CD14-positive monocyte (primary cell): ENCODE data around the gene CHML. TPM values are rescaled to one million over a fixed set of nuclear protein-coding genes. Genes with fewer than 3 reads are reported as not detected.
A peak's percentile ranks its signal among the peaks of the same experiment; 100 is the strongest.

Experiments
- DNase-seq, 3 donors: peaks; one replicate each; pipeline ENCODE4 v3.0.0-alpha.2; 2011 to 2022
- H2AFZ ChIP-seq: 2 replicates; pipeline ENCODE4 v1.6.0; 2012; ENCODE audit warnings: mild to moderate bottlenecking, low read depth, low read length, inconsistent platforms; ENCODE audit not compliant: insufficient read depth, poor library complexity, severe bottlenecking
- H3K27ac ChIP-seq, 2 donors: 1 replicate in 1 of 2; 2 replicates in 1 of 2; pipeline ENCODE4 v1.5.1; 2012 to 2013; ENCODE audit warnings: low read length in 2 of 2, control low read depth in 1 of 2, inconsistent platforms in 1 of 2, low read depth in 1 of 2, mild to moderate bottlenecking in 1 of 2
- H3K27me3 ChIP-seq, 2 donors: one replicate each; pipeline versions ENCODE4 v1.6.0 to v1.6.1; 2011 to 2013; ENCODE audit warnings: low read length in 2 of 2; ENCODE audit not compliant: control insufficient read depth in 2 of 2, insufficient read depth in 2 of 2
- H3K36me3 ChIP-seq, 2 donors: replicated peaks in 1 of 2; 1 replicate in 1 of 2; 2 replicates in 1 of 2; pipeline versions ENCODE4 v1.5.1 to v1.6.1; 2012 to 2013; ENCODE audit warnings: low read length in 2 of 2, control low read depth in 1 of 2, inconsistent platforms in 1 of 2, mild to moderate bottlenecking in 1 of 2; ENCODE audit not compliant: insufficient read depth in 2 of 2, control insufficient read depth in 1 of 2
- H3K4me1 ChIP-seq, 2 donors: 1 replicate in 1 of 2; 2 replicates in 1 of 2; pipeline versions ENCODE4 v1.5.1 to v1.6.1; 2012 to 2013; ENCODE audit warnings: low read length in 2 of 2, control low read depth in 1 of 2, inconsistent platforms in 1 of 2, mild to moderate bottlenecking in 1 of 2, moderate library complexity in 1 of 2; ENCODE audit not compliant: insufficient read depth in 2 of 2, control insufficient read depth in 1 of 2
- H3K4me2 ChIP-seq: replicated peaks from 2 replicates; pipeline ENCODE3; 2012; ENCODE audit warnings: low read length, moderate library complexity, mild to moderate bottlenecking; ENCODE audit not compliant: poor library complexity, severe bottlenecking; ENCODE audit errors: extremely low read depth
- H3K4me3 ChIP-seq, 3 experiments: fragments of 200-600 bp in 1 of 3; sonication (generic) in 1 of 3; replicated peaks in 1 of 3; 1 replicate in 2 of 3; 2 replicates in 1 of 3; pipeline ENCODE4 v1.5.1; 2011 to 2013; ENCODE audit warnings: low read length in 3 of 3, mild to moderate bottlenecking in 3 of 3, control low read depth in 2 of 3, low read depth in 2 of 3, inconsistent platforms in 1 of 3, moderate library complexity in 1 of 3
- H3K79me2 ChIP-seq: 2 replicates; pipeline ENCODE4 v1.6.0; 2012; ENCODE audit warnings: mild to moderate bottlenecking, control low read depth, inconsistent platforms, low read length, moderate library complexity; ENCODE audit not compliant: insufficient read depth
- H3K9ac ChIP-seq: 2 replicates; pipeline ENCODE4 v1.6.0; 2017; ENCODE audit warnings: low read length, mild to moderate bottlenecking; ENCODE audit not compliant: insufficient read depth, poor library complexity, severe bottlenecking
- H3K9me3 ChIP-seq, 2 donors: replicated peaks in 1 of 2; 1 replicate in 1 of 2; 2 replicates in 1 of 2; pipeline versions ENCODE4 v1.5.1 to v1.6.1; 2012 to 2013; ENCODE audit warnings: low read length in 2 of 2, control low read depth in 1 of 2; ENCODE audit not compliant: control insufficient read depth in 1 of 2, insufficient read depth in 1 of 2
- H4K20me1 ChIP-seq: 2 replicates; pipeline ENCODE4 v1.6.0; 2012; ENCODE audit warnings: mild to moderate bottlenecking, low read length, control low read depth, moderate library complexity; ENCODE audit not compliant: insufficient read depth
- H3K27ac Mint-ChIP-seq, 7 donors: one replicate each; pipeline ENCODE4 v1.8.0; 2020; ENCODE audit warnings: mild to moderate bottlenecking in 7 of 7, mixed read lengths in 7 of 7, moderate library complexity in 6 of 7, inconsistent platforms in 2 of 7
- H3K27me3 Mint-ChIP-seq, 3 donors: one replicate each; pipeline ENCODE4 v1.8.0; 2021 to 2022; ENCODE audit warnings: low read depth in 3 of 3, mild to moderate bottlenecking in 3 of 3, mixed read lengths in 3 of 3, moderate library complexity in 3 of 3, inconsistent platforms in 1 of 3
- H3K36me3 Mint-ChIP-seq, 2 donors: one replicate each; pipeline ENCODE4 v1.8.0; 2020; ENCODE audit warnings: mixed read lengths in 2 of 2, inconsistent platforms in 1 of 2, mild to moderate bottlenecking in 1 of 2
- H3K4me1 Mint-ChIP-seq: one replicate; pipeline ENCODE4 v1.8.0; 2020; ENCODE audit warnings: mild to moderate bottlenecking, mixed read lengths
- H3K4me3 Mint-ChIP-seq, 2 donors: one replicate each; pipeline ENCODE4 v1.8.0; 2020; ENCODE audit warnings: mild to moderate bottlenecking in 2 of 2, mixed read lengths in 2 of 2, moderate library complexity in 1 of 2
- H3K9me3 Mint-ChIP-seq, 7 donors: one replicate each; pipeline ENCODE4 v1.8.0; 2020 to 2022; ENCODE audit warnings: mixed read lengths in 7 of 7, mild to moderate bottlenecking in 6 of 7, moderate library complexity in 6 of 7, inconsistent platforms in 2 of 7
- WGBS: methylation state at CpG from one replicate; pipeline ENCODE4 v1.1.5; 2013; ENCODE audit warnings: missing lambda C conversion rate; ENCODE audit not compliant: insufficient coverage; 5-methylcytosine and 5-hydroxymethylcytosine counted together
- intact Hi-C, 2 donors: fragments of 100-400 bp; cut with micrococcal nuclease; formaldehyde crosslinking; loops; one replicate each; pipeline versions ENCODE4 v1.15.0 to v1.15.1; 2023
- polyA plus RNA-seq, 3 donors: library from polyadenylated mRNA; depleted of rRNA in 1 of 3; unstranded in 2 of 3; stranded (reverse) in 1 of 3; fragments of 300-500 nt in 2 of 3; fragments of >200 nt in 1 of 3; fragmentation: Illumina TruSeq in 2 of 3; gene quantifications; 1 replicate in 2 of 3; 2 replicates in 1 of 3; pipeline ENCODE4 v1.2.3, GENCODE V29; 2012 to 2021
- TF ChIP-seq, protein P1 (sequence below): fragments of 200-600 bp; IDR thresholded peaks from one replicate; pipeline ENCODE4 v1.8.0; 2022; ENCODE audit warnings: antibody characterized with exemption, mild to moderate bottlenecking

CHML gene
- polyA plus RNA-seq, 3 donors, result 3.4 to 6.6 (median 3.4) TPM

GRCh38 chr1:241639623-241640148 is 483 bp downstream of the CHML start:
- under 1% methylated on average over 20 of the region's 42 CpGs for WGBS
- Histone ChIP-seq H3K36me3 (peaks cover 0 to 10% of the 10 kb centered on the region in 2 donors), H3K4me3 (peak overlapping the region; percentile 81 to 92 (median 88)), H3K9ac (peak overlapping the region; percentile 88), H3K9me3 (no peaks in the 10 kb centered on the region), H2AFZ (peak overlapping the region; percentile 81), H3K4me1 (peaks cover 34 to 49% of the 10 kb centered on the region in 2 donors), H3K79me2 (peaks cover 53% of the 10 kb centered on the region), H3K27ac (peak overlapping the region; percentile 74 to 90), H3K4me2 (peak overlapping the region; percentile 88), H4K20me1 (peaks cover 7% of the 10 kb centered on the region), H3K27me3 (no peaks in the 10 kb centered on the region)
- Mint-ChIP-seq H3K9me3 (peaks cover 0 to 5% (median 0%) of the 10 kb centered on the region in 7 donors), H3K36me3 (peaks cover 8 to 11% of the 10 kb centered on the region in 2 donors), H3K27me3 (peaks cover 0 to 2% (median 2%) of the 10 kb centered on the region in 3 donors), H3K4me3 (peak overlapping the region; percentile 84 to 92), H3K4me1 (peaks cover 42% of the 10 kb centered on the region), H3K27ac (peak overlapping the region; percentile 77 to 96 (median 86))
- intact Hi-C loops, result loop anchor here (5.0 to 10.0 kb wide), 3 partner anchors 107 to 205 kb away; partner anchors contain the start of genes EXO1 (in 2 of the 2), FH (in 1 of the 2) and KMO (in 1 of the 2)
- TF ChIP-seq, protein P1, sequence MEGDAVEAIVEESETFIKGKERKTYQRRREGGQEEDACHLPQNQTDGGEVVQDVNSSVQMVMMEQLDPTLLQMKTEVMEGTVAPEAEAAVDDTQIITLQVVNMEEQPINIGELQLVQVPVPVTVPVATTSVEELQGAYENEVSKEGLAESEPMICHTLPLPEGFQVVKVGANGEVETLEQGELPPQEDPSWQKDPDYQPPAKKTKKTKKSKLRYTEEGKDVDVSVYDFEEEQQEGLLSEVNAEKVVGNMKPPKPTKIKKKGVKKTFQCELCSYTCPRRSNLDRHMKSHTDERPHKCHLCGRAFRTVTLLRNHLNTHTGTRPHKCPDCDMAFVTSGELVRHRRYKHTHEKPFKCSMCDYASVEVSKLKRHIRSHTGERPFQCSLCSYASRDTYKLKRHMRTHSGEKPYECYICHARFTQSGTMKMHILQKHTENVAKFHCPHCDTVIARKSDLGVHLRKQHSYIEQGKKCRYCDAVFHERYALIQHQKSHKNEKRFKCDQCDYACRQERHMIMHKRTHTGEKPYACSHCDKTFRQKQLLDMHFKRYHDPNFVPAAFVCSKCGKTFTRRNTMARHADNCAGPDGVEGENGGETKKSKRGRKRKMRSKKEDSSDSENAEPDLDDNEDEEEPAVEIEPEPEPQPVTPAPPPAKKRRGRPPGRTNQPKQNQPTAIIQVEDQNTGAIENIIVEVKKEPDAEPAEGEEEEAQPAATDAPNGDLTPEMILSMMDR, result no peak
- DNase-seq, result peak in 2 of 3 donors; percentile 15 to 21

DNA sequence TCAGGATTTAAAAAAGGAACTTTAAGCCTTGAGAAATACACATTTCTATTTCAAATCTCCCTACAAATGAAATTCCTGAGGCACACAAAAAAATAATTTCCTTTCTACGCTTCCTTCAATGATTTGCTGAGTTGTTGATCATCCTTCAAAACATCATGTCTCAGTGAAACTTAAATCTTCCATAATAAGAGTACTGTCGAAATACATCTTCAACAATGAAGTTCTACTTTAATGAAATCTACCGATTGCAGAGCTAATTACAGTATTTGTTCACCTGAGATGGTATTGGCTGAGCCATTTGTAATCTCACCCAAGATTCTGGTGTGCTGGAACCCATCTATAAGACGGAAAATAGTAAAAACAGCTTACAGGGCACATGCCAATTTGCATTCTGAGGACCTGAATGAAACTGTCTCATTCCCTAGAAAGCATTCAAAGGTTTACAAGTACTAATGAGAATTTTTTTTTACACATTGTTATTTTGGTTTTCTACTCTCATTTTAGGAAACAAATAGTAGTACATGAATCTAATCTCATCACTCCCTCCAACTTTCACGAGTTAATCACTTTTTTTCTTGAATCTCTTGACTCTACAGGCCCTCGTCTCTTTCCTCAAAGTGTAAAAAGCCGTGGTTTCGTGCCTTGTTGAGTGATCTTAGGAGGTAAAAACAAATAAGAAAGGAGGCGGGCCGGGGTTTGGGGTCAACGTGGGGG is 1.1 kb downstream of the CHML start:
- peak overlapping the region; percentile 81 for H2AFZ ChIP-seq
- 0% methylated on average over 5 of the region's 11 CpGs for WGBS
- TF ChIP-seq, protein P1, result no peak
- H3K36me3 ChIP-seq, result peaks cover 2 to 16% of the 10 kb centered on the region in 2 donors
- Mint-ChIP-seq H3K36me3 (peaks cover 15 to 17% of the 10 kb centered on the region in 2 donors), H3K4me3 (peak overlapping the region; percentile 84 to 92), H3K4me1 (peaks cover 42% of the 10 kb centered on the region), H3K9me3 (peaks cover 0 to 5% (median 0%) of the 10 kb centered on the region in 7 donors), H3K27ac (peak overlapping the region; percentile 60 to 96 (median 86)), H3K27me3 (peaks cover 0 to 2% (median 2%) of the 10 kb centered on the region in 3 donors)
- H3K79me2 ChIP-seq, result peaks cover 59% of the 10 kb centered on the region
- H3K27me3 ChIP-seq, result no peaks in the 10 kb centered on the region
- peak overlapping the region; percentile 88 for H3K9ac ChIP-seq
- peak overlapping the region; percentile 88 for H3K4me2 ChIP-seq
- H3K4me3 ChIP-seq, result peak overlapping the region; percentile 81 to 92 (median 88)
- intact Hi-C loops, result loop anchor here in 1 of 2 donors (5.0 to 10.0 kb wide), 2 partner anchors 122 to 206 kb away; partner anchors contain the start of genes EXO1 and FH
- H4K20me1 ChIP-seq, result peaks cover 7% of the 10 kb centered on the region
- H3K4me1 ChIP-seq, result peaks cover 34 to 49% of the 10 kb centered on the region in 2 donors
- peak overlapping the region; percentile 74 to 90 for H3K27ac ChIP-seq
- no peaks in the 10 kb centered on the region for H3K9me3 ChIP-seq
- DNase-seq, result no peak
